Testis (tissue), 2 donors: ENCODE data around the gene SPACA7.

Source experiments
- POLR2A ChIP-seq: fragments of 450-650 bp; IDR thresholded peaks from one replicate; pipeline ENCODE4 v1.6.1; 2017; ENCODE audit warnings: antibody characterized with exemption, mild to moderate bottlenecking, moderate library complexity
- TF ChIP-seq, protein P1 (sequence below), 3 experiments: fragments of 450-650 bp in 2 of 3; fragments of 200-600 bp in 1 of 3; sonication (generic) in 1 of 3; IDR thresholded peaks; one replicate each; pipeline ENCODE4 v1.5.1; 2016 to 2019; ENCODE audit warnings: antibody characterized with exemption in 3 of 3, mild to moderate bottlenecking in 2 of 3, moderate library complexity in 1 of 3

GRCh38 chr13:112329376-112329775 is 46.8 kb upstream of the SPACA7 start:
- TF ChIP-seq, protein P1, sequence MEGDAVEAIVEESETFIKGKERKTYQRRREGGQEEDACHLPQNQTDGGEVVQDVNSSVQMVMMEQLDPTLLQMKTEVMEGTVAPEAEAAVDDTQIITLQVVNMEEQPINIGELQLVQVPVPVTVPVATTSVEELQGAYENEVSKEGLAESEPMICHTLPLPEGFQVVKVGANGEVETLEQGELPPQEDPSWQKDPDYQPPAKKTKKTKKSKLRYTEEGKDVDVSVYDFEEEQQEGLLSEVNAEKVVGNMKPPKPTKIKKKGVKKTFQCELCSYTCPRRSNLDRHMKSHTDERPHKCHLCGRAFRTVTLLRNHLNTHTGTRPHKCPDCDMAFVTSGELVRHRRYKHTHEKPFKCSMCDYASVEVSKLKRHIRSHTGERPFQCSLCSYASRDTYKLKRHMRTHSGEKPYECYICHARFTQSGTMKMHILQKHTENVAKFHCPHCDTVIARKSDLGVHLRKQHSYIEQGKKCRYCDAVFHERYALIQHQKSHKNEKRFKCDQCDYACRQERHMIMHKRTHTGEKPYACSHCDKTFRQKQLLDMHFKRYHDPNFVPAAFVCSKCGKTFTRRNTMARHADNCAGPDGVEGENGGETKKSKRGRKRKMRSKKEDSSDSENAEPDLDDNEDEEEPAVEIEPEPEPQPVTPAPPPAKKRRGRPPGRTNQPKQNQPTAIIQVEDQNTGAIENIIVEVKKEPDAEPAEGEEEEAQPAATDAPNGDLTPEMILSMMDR (IDR thresholded peaks at IDR 0.05) = no peak
- TF ChIP-seq POLR2A = no peak
